Activated B cell treated with CpG ODN at 0.5 μM for 24 hours (primary cell): ENCODE results near the gene PRR22. TPM values are rescaled to one million over a fixed set of nuclear protein-coding genes. Genes with fewer than 3 reads are reported as not detected.

Source experiments
- ATAC-seq: fragments of 200-7000 bp; cut with Tn5 transposase; one replicate; pipeline ENCODE4 v1.10.0; 2021; ENCODE audit warnings: low read depth, mild to moderate bottlenecking, moderate library complexity
- CTCF ChIA-PET: fragments of 350-600 bp; sonication (Branson Sonifier 250); formaldehyde crosslinking; loops from one replicate; lab custom pipeline; 2021; ENCODE audit warnings: antibody characterized with exemption; lab: Charles Lee
- POLR2A ChIA-PET: fragments of 350-600 bp; sonication (Branson Sonifier 250); formaldehyde crosslinking; loops from one replicate; lab custom pipeline; 2021; ENCODE audit warnings: antibody characterized with exemption; lab: Charles Lee
- DNase-seq: peaks from one replicate; pipeline ENCODE4 v3.0.0; 2022
- H3K27ac Mint-ChIP-seq: one replicate; pipeline ENCODE4 v1.8.0; 2020; ENCODE audit warnings: mixed read lengths
- H3K27me3 Mint-ChIP-seq: one replicate; pipeline ENCODE4 v1.8.0; 2021; ENCODE audit warnings: mixed read lengths
- H3K36me3 Mint-ChIP-seq: one replicate; pipeline ENCODE4 v1.8.0; 2021; ENCODE audit warnings: low read depth, mixed read lengths
- H3K4me1 Mint-ChIP-seq: one replicate; pipeline ENCODE4 v1.8.0; 2021; ENCODE audit warnings: mixed read lengths
- H3K4me3 Mint-ChIP-seq: one replicate; pipeline ENCODE4 v1.8.0; 2020; ENCODE audit warnings: mild to moderate bottlenecking, mixed read lengths
- H3K9me3 Mint-ChIP-seq: one replicate; pipeline ENCODE4 v1.8.0; 2020; ENCODE audit warnings: mixed read lengths
- intact Hi-C: fragments of 100-400 bp; cut with micrococcal nuclease; formaldehyde crosslinking; loops from one replicate; pipeline ENCODE4 v1.15.1; 2024
- total RNA-seq: library from RNA; stranded (reverse); gene quantifications from 2 replicates; pipeline ENCODE4 v1.2.3, GENCODE V29; 2022
- TF ChIP-seq, protein P1 (sequence below): fragments of 200-600 bp; IDR thresholded peaks from one replicate; pipeline ENCODE4 v1.8.0; 2022; ENCODE audit warnings: antibody characterized with exemption, mild to moderate bottlenecking

Gene PRR22
- total RNA-seq, 1 donor from 2014 or later, result 9.8 TPM

GRCh38 chr19:5790559-5791520 is 6.3 kb upstream of the PRR22 start, which contains the start of gene DUS3L:
DUS3L (minus strand) TSS chr19:5791163; CDS start chr19:5791141, 22 bp downstream.
- ChIA-PET POLR2A (interaction anchor here (0.7 to 2.9 kb wide), 8 partner anchors 9 to 168 kb away, joined by 4 to 15 read pairs (median 4); partner anchors contain the start of genes CATSPERD, LONP1, NRTN and SAFB), CTCF (interaction anchor here (2.3 kb wide), 1 partner anchor 13 kb away, joined by 10 read pairs; no protein-coding TSS in a partner anchor)
- peaks cover 3% of the 10 kb centered on the region for H3K27me3 Mint-ChIP-seq
- ATAC-seq (peak; percentile 93), DNase-seq (peak; percentile 89)
- H3K4me3 Mint-ChIP-seq, result peak within 1 kb of the TSS; percentile 97
- H3K27ac Mint-ChIP-seq, result peak within 1 kb of the TSS; percentile 100
- peaks cover 15% of the 10 kb centered on the region for H3K4me1 Mint-ChIP-seq
- intact Hi-C loops, result loop anchor here (1.0 to 5.0 kb wide), 11 partner anchors 13 to 1319 kb away; partner anchors contain the start of genes CATSPERD, FEM1A, GPR108 and HDGFL2
- H3K36me3 Mint-ChIP-seq, result peaks cover 46% of the 10 kb centered on the region
- TF ChIP-seq, protein P1, sequence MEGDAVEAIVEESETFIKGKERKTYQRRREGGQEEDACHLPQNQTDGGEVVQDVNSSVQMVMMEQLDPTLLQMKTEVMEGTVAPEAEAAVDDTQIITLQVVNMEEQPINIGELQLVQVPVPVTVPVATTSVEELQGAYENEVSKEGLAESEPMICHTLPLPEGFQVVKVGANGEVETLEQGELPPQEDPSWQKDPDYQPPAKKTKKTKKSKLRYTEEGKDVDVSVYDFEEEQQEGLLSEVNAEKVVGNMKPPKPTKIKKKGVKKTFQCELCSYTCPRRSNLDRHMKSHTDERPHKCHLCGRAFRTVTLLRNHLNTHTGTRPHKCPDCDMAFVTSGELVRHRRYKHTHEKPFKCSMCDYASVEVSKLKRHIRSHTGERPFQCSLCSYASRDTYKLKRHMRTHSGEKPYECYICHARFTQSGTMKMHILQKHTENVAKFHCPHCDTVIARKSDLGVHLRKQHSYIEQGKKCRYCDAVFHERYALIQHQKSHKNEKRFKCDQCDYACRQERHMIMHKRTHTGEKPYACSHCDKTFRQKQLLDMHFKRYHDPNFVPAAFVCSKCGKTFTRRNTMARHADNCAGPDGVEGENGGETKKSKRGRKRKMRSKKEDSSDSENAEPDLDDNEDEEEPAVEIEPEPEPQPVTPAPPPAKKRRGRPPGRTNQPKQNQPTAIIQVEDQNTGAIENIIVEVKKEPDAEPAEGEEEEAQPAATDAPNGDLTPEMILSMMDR, result no peak
- no peaks in the 10 kb centered on the region for H3K9me3 Mint-ChIP-seq

- no peaks in the 10 kb centered on the region for H3K9me3 Mint-ChIP-seq
- TF ChIP-seq, protein P1, result no peak
- H3K4me1 Mint-ChIP-seq, result peaks cover 15% of the 10 kb centered on the region
- intact Hi-C loops, result loop anchor here (1.0 to 5.0 kb wide), 8 partner anchors 38 to 1318 kb away; partner anchors contain the start of genes CATSPERD, FEM1A, GPR108 and HDGFL2
- ATAC-seq (no peak), DNase-seq (no peak)
- H3K4me3 Mint-ChIP-seq, result peak overlapping the region; percentile 97
- peaks cover 49% of the 10 kb centered on the region for H3K36me3 Mint-ChIP-seq
- peak overlapping the region; percentile 100 for H3K27ac Mint-ChIP-seq
- CTCF ChIA-PET, result interaction anchor here (2.3 kb wide), 1 partner anchor 14 kb away, joined by 10 read pairs; no protein-coding TSS in a partner anchor
- POLR2A ChIA-PET, result interaction anchor here (1.2 to 2.9 kb wide), 6 partner anchors 14 to 167 kb away, joined by 4 to 15 read pairs (median 8); partner anchors contain the start of genes CATSPERD, LONP1, NRTN and SAFB
- H3K27me3 Mint-ChIP-seq, result peaks cover 3% of the 10 kb centered on the region
Observed at GRCh38 chr19:5789886-5790558, 5.5 kb upstream of the PRR22 start.

- intact Hi-C loops, result no loop called here
- TF ChIP-seq, protein P1, result no peak
- no peak overlapping the region for H3K27ac Mint-ChIP-seq
- H3K36me3 Mint-ChIP-seq, result peaks cover 52% of the 10 kb centered on the region
- ChIA-PET CTCF (interaction anchor here (2.3 kb wide), 1 partner anchor 15 kb away, joined by 10 read pairs; no protein-coding TSS in a partner anchor), POLR2A (interaction anchor here (1.5 to 2.9 kb wide), 3 partner anchors 39 to 166 kb away, joined by 4 to 15 read pairs (median 5); partner anchors contain the start of genes SAFB, SAFB2 and VMAC)
- H3K27me3 Mint-ChIP-seq, result peaks cover 3% of the 10 kb centered on the region
- H3K4me1 Mint-ChIP-seq, result peaks cover 15% of the 10 kb centered on the region
- no peaks in the 10 kb centered on the region for H3K9me3 Mint-ChIP-seq
- DNase-seq, result no peak
- H3K4me3 Mint-ChIP-seq, result no peak overlapping the region
- ATAC-seq, result no peak
Observed at GRCh38 chr19:5789351-5789761, 4.8 kb upstream of the PRR22 start.

- ChIA-PET CTCF (no interaction called here), POLR2A (interaction anchor here (0.6 to 1.0 kb wide), 2 partner anchors 10 to 166 kb away, joined by 3 to 13 read pairs; partner anchors contain the start of gene SAFB2)
- TF ChIP-seq, protein P1, result no peak
- H3K4me3 Mint-ChIP-seq, result no peak overlapping the region
- H3K4me1 Mint-ChIP-seq, result peaks cover 15% of the 10 kb centered on the region
- peaks cover 3% of the 10 kb centered on the region for H3K27me3 Mint-ChIP-seq
- ATAC-seq (no peak), DNase-seq (no peak)
- intact Hi-C loops, result no loop called here
- H3K27ac Mint-ChIP-seq, result no peak overlapping the region
- H3K36me3 Mint-ChIP-seq, result peaks cover 58% of the 10 kb centered on the region
- no peaks in the 10 kb centered on the region for H3K9me3 Mint-ChIP-seq
Observed at GRCh38 chr19:5788422-5788821, 3.9 kb upstream of the PRR22 start.
